H1 (cell line): ENCODE data around the gene FOLR3. TPM values are rescaled to one million over a fixed set of nuclear protein-coding genes. Genes with fewer than 3 reads are reported as not detected.

Source experiments
- GTF2F1 ChIP-seq: IDR thresholded peaks from 2 replicates; pipeline ENCODE4 v1.6.1; 2012; ENCODE audit warnings: low read depth, low read length, improper control_type of control experiment, borderline replicate concordance
- POLR2A ChIP-seq, 2 experiments: IDR thresholded peaks; 1 replicate in 1 of 2; 2 replicates in 1 of 2; pipeline ENCODE4 v1.6.1; 2011; ENCODE audit warnings: low read depth in 2 of 2, low read length in 2 of 2, mild to moderate bottlenecking in 2 of 2; ENCODE audit errors: control extremely low read depth in 1 of 2
- SIRT6 ChIP-seq: IDR thresholded peaks from one replicate; pipeline ENCODE4 v1.7.1; 2012; ENCODE audit warnings: low read length, inconsistent platforms
- SP1 ChIP-seq: IDR thresholded peaks from 2 replicates; pipeline ENCODE4 v1.6.1; 2011; ENCODE audit warnings: low read depth, low read length
- polyA plus RNA-seq, 7 experiments: library from polyadenylated mRNA; depleted of rRNA in 3 of 7; stranded (reverse) in 5 of 7; unstranded in 2 of 7; fragments of >200 nt in 5 of 7; fragments of 200-250 nt in 2 of 7; gene quantifications; 1 replicate in 5 of 7; 2 replicates in 1 of 7; 4 replicates in 1 of 7; pipeline versions ENCODE4 v1.2.1 to v1.2.3, GENCODE V29; 2011 to 2013; ENCODE audit warnings: missing spikeins in 2 of 7, mixed read lengths in 2 of 7
- total RNA-seq: library from RNA; stranded (reverse); fragmentation: NEBNext Ultra II Directional; extraction: Animal tissue kit (Norgen Biotek cat#: 25700); gene quantifications from 2 replicates; pipeline ENCODE4 v1.2.1, GENCODE V29; 2021
- TF ChIP-seq, protein P1 (sequence below): fragments of 300-600 bp; sonication (generic); IDR thresholded peaks from 2 replicates; pipeline ENCODE4 v1.7.1; 2012; ENCODE audit warnings: low read length, moderate library complexity, mild to moderate bottlenecking, inconsistent platforms; ENCODE audit not compliant: insufficient replicate concordance

FOLR3 gene
- total and polyA plus RNA-seq, 2 of the 8 experiments (the other 6 are each of a cell fraction or from before 2014, with no cell fraction given) = not detected

- TF ChIP-seq, protein P1, sequence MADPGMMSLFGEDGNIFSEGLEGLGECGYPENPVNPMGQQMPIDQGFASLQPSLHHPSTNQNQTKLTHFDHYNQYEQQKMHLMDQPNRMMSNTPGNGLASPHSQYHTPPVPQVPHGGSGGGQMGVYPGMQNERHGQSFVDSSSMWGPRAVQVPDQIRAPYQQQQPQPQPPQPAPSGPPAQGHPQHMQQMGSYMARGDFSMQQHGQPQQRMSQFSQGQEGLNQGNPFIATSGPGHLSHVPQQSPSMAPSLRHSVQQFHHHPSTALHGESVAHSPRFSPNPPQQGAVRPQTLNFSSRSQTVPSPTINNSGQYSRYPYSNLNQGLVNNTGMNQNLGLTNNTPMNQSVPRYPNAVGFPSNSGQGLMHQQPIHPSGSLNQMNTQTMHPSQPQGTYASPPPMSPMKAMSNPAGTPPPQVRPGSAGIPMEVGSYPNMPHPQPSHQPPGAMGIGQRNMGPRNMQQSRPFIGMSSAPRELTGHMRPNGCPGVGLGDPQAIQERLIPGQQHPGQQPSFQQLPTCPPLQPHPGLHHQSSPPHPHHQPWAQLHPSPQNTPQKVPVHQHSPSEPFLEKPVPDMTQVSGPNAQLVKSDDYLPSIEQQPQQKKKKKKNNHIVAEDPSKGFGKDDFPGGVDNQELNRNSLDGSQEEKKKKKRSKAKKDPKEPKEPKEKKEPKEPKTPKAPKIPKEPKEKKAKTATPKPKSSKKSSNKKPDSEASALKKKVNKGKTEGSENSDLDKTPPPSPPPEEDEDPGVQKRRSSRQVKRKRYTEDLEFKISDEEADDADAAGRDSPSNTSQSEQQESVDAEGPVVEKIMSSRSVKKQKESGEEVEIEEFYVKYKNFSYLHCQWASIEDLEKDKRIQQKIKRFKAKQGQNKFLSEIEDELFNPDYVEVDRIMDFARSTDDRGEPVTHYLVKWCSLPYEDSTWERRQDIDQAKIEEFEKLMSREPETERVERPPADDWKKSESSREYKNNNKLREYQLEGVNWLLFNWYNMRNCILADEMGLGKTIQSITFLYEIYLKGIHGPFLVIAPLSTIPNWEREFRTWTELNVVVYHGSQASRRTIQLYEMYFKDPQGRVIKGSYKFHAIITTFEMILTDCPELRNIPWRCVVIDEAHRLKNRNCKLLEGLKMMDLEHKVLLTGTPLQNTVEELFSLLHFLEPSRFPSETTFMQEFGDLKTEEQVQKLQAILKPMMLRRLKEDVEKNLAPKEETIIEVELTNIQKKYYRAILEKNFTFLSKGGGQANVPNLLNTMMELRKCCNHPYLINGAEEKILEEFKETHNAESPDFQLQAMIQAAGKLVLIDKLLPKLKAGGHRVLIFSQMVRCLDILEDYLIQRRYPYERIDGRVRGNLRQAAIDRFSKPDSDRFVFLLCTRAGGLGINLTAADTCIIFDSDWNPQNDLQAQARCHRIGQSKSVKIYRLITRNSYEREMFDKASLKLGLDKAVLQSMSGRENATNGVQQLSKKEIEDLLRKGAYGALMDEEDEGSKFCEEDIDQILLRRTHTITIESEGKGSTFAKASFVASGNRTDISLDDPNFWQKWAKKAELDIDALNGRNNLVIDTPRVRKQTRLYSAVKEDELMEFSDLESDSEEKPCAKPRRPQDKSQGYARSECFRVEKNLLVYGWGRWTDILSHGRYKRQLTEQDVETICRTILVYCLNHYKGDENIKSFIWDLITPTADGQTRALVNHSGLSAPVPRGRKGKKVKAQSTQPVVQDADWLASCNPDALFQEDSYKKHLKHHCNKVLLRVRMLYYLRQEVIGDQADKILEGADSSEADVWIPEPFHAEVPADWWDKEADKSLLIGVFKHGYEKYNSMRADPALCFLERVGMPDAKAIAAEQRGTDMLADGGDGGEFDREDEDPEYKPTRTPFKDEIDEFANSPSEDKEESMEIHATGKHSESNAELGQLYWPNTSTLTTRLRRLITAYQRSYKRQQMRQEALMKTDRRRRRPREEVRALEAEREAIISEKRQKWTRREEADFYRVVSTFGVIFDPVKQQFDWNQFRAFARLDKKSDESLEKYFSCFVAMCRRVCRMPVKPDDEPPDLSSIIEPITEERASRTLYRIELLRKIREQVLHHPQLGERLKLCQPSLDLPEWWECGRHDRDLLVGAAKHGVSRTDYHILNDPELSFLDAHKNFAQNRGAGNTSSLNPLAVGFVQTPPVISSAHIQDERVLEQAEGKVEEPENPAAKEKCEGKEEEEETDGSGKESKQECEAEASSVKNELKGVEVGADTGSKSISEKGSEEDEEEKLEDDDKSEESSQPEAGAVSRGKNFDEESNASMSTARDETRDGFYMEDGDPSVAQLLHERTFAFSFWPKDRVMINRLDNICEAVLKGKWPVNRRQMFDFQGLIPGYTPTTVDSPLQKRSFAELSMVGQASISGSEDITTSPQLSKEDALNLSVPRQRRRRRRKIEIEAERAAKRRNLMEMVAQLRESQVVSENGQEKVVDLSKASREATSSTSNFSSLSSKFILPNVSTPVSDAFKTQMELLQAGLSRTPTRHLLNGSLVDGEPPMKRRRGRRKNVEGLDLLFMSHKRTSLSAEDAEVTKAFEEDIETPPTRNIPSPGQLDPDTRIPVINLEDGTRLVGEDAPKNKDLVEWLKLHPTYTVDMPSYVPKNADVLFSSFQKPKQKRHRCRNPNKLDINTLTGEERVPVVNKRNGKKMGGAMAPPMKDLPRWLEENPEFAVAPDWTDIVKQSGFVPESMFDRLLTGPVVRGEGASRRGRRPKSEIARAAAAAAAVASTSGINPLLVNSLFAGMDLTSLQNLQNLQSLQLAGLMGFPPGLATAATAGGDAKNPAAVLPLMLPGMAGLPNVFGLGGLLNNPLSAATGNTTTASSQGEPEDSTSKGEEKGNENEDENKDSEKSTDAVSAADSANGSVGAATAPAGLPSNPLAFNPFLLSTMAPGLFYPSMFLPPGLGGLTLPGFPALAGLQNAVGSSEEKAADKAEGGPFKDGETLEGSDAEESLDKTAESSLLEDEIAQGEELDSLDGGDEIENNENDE = no peak
- no peak for TF ChIP-seq SIRT6
- no peak for TF ChIP-seq SP1
- TF ChIP-seq POLR2A (IDR thresholded peaks at IDR 0.05; ENCODE audit: control extremely low read depth in 1 of 2, low read depth in 2 of 2, low read length in 2 of 2) = no peak
- TF ChIP-seq GTF2F1 = no peak
- TF ChIP-seq, all 59 proteins: peak for 0
Measured at GRCh38 chr11:72188267-72188666, 52.7 kb downstream of the FOLR3 start (continued).
